Transverse colon (tissue), 4 donors: Measurements from ENCODE around the gene APOL4.

ENCODE experiments used
- CTCF ChIP-seq, 5 experiments: fragments of 200-600 bp in 3 of 5; fragments of 450-650 bp in 2 of 5; sonication (generic) in 3 of 5; IDR thresholded peaks; 1 replicate in 2 of 5; 2 replicates in 3 of 5; pipeline ENCODE4 v1.5.1; 2016 to 2017; ENCODE audit warnings: antibody characterized with exemption in 5 of 5, inconsistent platforms in 3 of 5, mild to moderate bottlenecking in 2 of 5, moderate library complexity in 1 of 5
- EP300 ChIP-seq: sonication (generic); formaldehyde crosslinking; IDR thresholded peaks from one replicate; pipeline ENCODE4 v1.6.1; 2017; ENCODE audit warnings: antibody characterized with exemption, low read depth
- POLR2A ChIP-seq: fragments of 450-650 bp; IDR thresholded peaks from one replicate; pipeline ENCODE4 v1.6.1; 2016; ENCODE audit warnings: antibody characterized with exemption, mild to moderate bottlenecking, moderate library complexity
- POLR2AphosphoS5 ChIP-seq, 3 donors: sonication (generic); formaldehyde crosslinking; IDR thresholded peaks; one replicate each; pipeline ENCODE4 v1.6.1; 2016; ENCODE audit warnings: antibody characterized with exemption in 3 of 3

- TF ChIP-seq CTCF (IDR thresholded peaks at IDR 0.05) (no peak), POLR2A (peak; percentile 12), POLR2AphosphoS5 (IDR thresholded peaks at IDR 0.05) (peak in 1 of 3 donors; percentile 32), EP300 (no peak)
Measured at GRCh38 chr22:36201630-36202319, at the start of gene APOL4.
